ENCODE data around the gene MPZL3.
"Not testable (repeated sequence)": the region's sequence is repeated elsewhere in the genome, so short reads cannot be mapped to it uniquely, and the experiment has no call there.

Gene MPZL3

DNA sequence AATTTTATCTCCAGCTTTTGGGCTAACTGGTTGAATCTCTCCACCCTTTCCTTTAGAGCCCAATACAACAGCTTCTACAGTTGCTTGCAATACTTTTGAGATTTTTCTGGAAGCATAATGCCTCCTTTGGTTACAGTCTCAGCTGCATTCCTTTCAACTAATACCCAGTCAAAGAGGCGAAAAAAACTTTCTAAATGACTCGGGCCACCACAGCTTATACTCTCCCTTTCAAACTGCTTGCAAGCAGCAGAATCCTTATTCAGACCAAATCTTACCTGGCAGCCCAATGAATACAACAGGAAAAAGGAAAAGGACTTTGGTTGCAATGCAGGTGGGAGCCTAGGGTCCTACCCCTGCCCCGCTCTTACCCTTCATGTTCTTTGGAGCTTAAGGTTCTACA lies 43.1 kb downstream of the MPZL3 start:
- DNase-seq: no peak

- no peak for DNase-seq
These were observed 45.1 kb downstream of the MPZL3 start for GRCh38 chr11:118207079-118207478.

- no peak for DNase-seq
These were observed 45.7 kb downstream of the MPZL3 start for GRCh38 chr11:118206391-118207031.

- DNase-seq: no peak
These were observed 46.4 kb downstream of the MPZL3 start for GRCh38 chr11:118205606-118206378.

DNA sequence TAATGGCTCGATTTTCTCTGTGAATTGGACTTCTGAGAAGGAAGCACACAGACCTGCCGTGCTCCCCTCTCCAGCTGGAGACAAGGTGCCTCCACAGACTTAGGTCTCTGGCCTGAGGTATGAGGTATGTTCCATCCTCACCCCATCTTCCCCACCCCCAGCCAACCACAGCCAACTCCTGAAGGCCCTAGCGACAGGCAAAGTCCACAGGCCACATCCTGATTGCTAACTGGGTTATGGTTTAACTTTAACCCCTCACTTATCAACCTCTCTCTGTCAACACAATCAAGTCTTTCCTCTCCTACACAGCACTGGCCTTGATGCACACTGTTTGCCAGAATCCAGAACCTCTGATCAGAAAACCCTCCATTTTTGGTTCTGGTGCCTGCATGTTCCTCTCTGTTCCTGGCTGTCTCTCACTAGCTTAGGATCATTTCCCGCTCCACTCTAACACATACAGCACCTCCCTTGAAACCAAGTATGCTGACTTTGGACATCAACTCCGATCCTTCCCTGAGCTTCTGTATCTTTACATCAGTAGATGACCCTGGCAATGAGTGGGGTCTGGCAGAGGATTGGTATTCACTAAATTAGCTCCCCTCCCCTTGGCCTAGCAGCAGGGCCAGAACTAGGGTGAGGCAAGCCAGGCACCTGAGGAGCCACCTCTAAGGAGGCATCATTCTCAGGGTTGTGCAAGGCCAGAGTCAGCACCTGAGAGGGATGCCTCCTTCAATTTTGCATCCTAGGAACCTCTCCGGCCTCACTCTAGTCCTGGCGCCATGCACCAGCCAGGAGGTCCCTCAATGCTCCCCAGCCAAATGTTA lies 49.4 kb downstream of the MPZL3 start:
- DNase-seq: no peak

DNA sequence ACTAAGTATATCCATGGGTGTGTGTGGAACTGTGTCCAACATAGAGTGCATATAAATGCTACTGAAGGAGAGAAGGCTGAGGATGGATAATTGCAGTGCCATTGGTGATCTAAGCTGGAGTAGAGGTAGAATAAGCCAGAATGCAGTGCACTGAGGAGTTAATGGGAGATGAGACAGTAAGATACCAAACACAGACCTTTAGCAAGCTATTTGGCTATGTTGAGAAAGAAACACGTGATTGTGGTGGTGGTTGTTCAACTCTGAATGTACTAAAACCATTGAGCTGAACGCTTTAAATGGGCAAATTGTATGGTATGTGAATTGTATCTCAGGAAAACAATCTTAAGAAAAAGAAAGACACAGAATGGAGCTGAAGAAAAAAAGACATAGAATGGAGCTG lies 50.2 kb downstream of the MPZL3 start:
- no peak for DNase-seq

DNA sequence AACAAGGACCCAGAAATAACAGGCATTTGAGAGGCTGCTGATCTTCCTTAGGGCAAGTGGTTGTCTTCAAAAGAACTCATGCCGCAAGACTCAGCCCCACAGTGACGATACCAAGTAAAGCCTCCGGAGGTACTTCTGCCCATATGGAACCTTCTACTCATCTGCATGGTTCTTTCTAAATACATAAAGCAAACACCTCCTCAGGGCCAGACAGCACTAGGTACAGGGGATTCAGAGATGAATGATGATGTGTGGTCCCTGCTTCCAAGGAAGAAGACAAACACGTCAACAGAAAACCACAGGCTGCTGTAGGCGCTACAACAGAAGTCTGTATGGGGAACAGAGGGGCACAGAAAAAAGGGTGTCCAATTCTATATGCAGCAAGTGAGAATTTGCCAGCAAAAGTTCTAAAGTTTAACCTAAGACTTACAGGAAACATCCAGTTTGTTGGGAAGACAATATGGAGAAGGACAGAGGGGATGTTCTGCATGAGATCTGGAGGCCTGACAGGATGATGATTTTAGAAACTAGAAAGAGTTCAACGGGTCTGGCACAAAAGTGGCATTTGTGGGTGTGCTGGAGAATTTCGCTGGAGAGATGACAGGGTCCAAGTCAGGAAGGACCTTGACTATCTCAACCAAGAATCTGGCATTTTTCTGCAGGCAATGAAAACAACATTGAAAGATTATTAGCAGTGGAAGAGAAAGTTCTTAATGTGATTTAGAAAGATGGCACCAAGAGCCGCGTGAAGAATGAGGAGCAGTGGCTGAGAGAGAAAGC lies 51.1 kb downstream of the MPZL3 start:
- DNase-seq: no peak

DNA sequence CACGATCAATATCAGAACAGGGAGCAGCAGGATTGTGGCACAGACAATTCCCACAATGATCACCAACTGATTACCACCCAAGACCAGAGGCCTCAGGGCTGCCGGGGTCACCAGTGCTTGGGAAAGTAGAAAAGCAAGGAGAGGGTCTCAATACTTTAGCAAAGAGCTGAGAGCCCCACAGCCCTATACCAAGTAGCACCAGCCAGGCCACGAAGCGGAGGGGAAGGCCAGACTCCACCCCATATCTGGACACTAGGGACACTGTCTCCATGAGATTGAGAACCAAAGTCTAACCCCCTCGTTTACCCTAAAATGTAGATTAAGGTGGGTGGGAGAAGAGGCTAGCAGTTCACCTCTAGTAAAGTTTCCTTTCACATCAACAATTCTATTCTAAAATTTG lies 51.7 kb downstream of the MPZL3 start:
- no peak for DNase-seq

DNA sequence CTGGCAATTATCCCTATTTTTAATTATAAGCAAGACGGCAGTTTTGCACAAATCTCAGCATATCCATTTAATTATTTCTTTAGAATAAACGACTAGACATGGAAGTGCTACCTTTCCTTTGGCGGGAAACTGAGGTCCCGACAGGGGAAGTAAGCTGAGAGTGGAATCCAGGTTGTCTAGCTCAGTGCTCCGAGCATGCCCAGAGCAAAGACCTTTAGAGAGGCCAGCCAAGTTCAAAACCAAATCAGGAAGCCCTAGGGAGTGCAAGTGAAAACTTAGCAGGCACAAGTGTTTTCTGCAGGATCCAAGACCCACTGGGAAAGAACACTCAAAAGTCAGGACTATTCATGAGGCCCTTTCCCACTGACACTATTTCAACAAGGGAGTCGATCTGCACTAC lies 53.0 kb downstream of the MPZL3 start:
- no peak for DNase-seq

- no peak for DNase-seq
These were observed 53.8 kb downstream of the MPZL3 start for GRCh38 chr11:118198370-118198769.

DNA sequence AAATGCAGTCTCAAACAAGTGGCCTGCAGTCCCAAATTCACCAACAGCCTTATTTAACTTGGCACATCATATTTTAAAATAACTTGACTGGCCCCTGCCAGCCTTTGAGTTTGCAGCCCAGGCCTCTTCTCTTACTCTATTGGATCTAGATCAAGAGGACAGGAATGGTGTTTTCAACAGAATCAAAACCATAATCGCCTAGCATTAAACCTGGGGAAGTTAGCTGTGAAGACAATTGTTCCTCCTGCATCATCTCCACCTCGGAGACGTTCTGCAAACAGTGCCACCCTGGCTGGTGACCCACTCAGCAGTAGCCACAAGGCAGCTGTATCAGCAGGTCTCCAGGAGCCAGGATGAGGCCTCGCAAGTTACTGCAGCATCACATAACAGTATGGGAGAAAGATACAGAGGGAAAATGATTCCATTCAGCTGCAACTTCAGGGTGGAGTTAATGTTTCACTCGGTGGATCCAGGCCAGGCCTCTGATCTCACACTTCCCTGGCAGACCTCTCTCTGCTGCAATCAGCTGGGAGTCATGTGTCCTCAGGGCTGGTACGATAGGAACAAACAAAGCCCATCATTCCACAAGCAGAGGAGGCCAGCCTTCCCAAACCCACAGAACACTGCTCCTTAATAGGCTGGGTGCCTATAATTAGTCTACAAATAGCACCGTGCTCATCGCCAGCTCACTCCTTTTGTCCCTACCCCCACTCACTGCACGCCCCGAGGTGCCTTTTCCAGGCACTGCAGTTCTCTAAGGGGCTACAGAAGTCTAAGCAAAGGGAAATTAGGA lies 57.1 kb downstream of the MPZL3 start:
- no peak for DNase-seq

DNA sequence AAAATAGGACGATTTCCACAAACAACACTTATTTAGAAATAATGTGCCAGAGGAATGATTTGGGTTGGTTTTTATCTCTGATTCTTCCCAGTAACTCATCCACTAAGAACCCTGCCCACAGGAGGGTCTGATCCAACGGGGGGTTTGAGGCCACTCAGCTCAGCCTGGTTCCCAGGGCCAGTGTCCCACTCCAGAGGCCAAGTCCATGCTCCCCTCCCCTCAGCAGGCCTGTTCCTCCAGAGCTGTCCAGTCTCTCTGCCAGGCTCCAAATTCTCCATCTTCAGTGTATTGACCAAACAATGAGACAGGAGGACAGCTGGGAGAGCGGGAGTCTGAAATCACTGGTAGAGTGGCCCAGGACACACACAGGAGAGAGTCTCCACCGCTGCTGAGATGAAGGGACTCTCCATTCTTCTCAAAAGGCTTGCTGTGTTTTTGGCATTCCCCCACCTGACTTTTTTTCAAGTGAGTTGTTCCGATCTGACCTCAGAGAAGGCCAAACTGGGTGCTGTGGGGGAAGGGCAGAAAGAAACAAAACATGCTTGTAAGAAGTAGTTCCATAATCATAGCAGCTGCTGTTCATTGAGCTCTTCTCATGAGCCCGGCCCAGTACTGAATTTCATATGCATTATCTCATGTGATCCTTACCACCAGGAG lies 58.1 kb downstream of the MPZL3 start:
- DNase-seq: no peak

DNA sequence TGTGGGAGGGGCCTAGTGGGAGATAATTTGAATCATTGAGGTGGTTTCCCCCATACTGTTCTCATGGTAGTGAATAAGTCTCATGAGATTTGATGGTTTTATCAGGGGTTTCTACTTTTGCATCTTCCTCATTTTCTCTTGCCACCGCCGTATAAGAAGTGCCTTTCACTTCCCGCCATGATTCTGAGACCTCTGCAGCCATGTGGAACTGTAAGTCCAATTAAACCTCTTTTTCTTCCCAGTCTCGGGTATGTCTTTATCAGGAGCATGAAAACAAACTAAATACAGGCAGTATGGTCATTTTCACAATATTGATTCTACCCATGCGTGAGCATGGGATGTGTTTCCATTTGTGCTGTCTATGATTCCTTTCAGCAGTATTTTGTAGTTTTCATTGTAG lies 59.3 kb downstream of the MPZL3 start:
- DNase-seq: not testable (repeated sequence)

DNA sequence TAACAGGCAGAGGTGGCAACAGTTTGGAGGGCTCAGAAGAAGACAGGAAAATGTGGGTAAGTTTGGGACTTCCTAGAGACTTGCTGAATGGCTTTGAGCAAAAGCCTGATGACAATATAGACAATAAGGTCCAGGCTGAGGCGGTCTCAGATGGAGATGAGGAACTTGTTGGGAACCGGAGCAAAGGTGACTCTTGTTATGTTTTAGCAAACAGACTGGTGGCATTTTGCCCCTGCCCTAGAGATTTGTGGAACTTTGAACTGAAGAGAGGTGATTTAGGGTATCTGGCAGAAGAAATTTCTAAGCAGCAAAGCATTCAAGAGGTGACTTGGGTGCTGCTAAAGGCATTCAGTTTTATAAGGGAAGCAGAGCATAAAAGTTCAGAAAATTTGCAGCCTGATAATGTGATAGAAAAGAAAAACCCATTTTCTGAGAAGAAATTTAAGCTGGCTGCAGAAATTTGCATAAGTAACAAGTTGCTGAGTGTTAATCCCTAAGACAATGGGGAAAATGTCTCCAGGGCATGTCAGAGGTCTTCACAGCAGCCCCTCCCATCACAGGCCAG lies 61.1 kb downstream of the MPZL3 start:
- DNase-seq: not testable (repeated sequence)

- no peak for DNase-seq
These were observed 65.6 kb downstream of the MPZL3 start for GRCh38 chr11:118186346-118187107.

GRCh38 chr11:118184784-118185579 lies 67.2 kb downstream of the MPZL3 start:
- no peak for DNase-seq

DNA sequence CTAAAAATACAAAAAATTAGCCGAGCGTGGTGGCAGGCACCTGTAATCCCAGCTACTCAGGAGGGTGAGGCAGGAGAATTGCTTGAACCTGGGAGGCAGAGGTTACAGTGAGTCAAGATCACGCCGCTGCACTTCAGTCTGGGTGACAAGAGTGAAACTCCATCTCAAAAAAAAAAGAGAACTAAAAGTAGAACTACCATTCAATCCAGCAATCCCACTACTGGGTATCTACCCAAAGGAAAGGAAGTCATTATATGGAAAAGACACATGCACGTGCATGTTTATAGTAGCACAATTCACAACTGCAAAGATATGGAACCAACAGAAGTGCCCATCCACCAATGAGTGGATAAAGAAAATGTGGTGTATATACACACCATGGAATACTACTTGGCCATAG lies 68.5 kb downstream of the MPZL3 start:
- DNase-seq: not testable (repeated sequence)

- no peak for DNase-seq
These were observed 71.9 kb downstream of the MPZL3 start for GRCh38 chr11:118180300-118180703.

GRCh38 chr11:118176778-118177134 lies 75.4 kb downstream of the MPZL3 start:
- no peak for DNase-seq
